Liver (tissue), 9 donors: Measurements from ENCODE around the gene DVL1. TPM values are rescaled to one million over a fixed set of nuclear protein-coding genes. Genes with fewer than 3 reads are reported as not detected.

Source experiments
- DNase-seq: peaks from one replicate; pipeline ENCODE4 v3.0.0-alpha.2; 2017; ENCODE audit warnings: low spot score
- H3K27ac ChIP-seq, 2 donors: one replicate each; pipeline ENCODE4 v1.7.0; 2013; ENCODE audit warnings: inconsistent platforms in 2 of 2, low read length in 2 of 2, control low read depth in 1 of 2, low read depth in 1 of 2, mild to moderate bottlenecking in 1 of 2
- H3K27me3 ChIP-seq, 4 donors: one replicate each; pipeline versions ENCODE4 v1.6.1 to v1.7.0; 2013; ENCODE audit warnings: low read length in 3 of 4, inconsistent platforms in 1 of 4, mild to moderate bottlenecking in 1 of 4, moderate library complexity in 1 of 4; ENCODE audit not compliant: control insufficient read depth in 4 of 4, insufficient read depth in 4 of 4
- H3K36me3 ChIP-seq, 4 donors: one replicate each; pipeline versions ENCODE4 v1.6.1 to v1.7.0; 2013; ENCODE audit warnings: low read length in 3 of 4, mild to moderate bottlenecking in 3 of 4, low read depth in 1 of 4, moderate library complexity in 1 of 4; ENCODE audit not compliant: control insufficient read depth in 4 of 4, insufficient read depth in 3 of 4
- H3K4me1 ChIP-seq, 4 donors: one replicate each; pipeline versions ENCODE4 v1.6.1 to v1.7.0; 2013; ENCODE audit warnings: low read length in 3 of 4, mild to moderate bottlenecking in 3 of 4, moderate library complexity in 1 of 4; ENCODE audit not compliant: control insufficient read depth in 4 of 4, insufficient read depth in 4 of 4
- H3K4me3 ChIP-seq, 3 donors: one replicate each; pipeline versions ENCODE4 v1.6.1 to v1.7.0; 2013; ENCODE audit warnings: low read length in 3 of 3, control low read depth in 1 of 3, low read depth in 1 of 3, mild to moderate bottlenecking in 1 of 3
- H3K9ac ChIP-seq, 2 donors: one replicate each; pipeline ENCODE4 v1.7.0; 2013; ENCODE audit warnings: low read length in 2 of 2, mild to moderate bottlenecking in 2 of 2, moderate library complexity in 2 of 2, control low read depth in 1 of 2, low read depth in 1 of 2
- H3K9me3 ChIP-seq, 4 donors: one replicate each; pipeline versions ENCODE4 v1.6.1 to v1.7.0; 2013; ENCODE audit warnings: low read length in 3 of 4; ENCODE audit not compliant: control insufficient read depth in 4 of 4
- ATF3 ChIP-seq: IDR thresholded peaks from 2 replicates; pipeline ENCODE4 v1.6.1; 2016; ENCODE audit warnings: antibody characterized with exemption
- EGR1 ChIP-seq, 2 donors: IDR thresholded peaks; 2 replicates each; pipeline ENCODE4 v1.6.1; 2016 to 2018; ENCODE audit warnings: antibody characterized with exemption in 2 of 2, low read depth in 2 of 2
- FOXA2 ChIP-seq: IDR thresholded peaks from 2 replicates; pipeline ENCODE4 v1.6.1; 2016; ENCODE audit warnings: antibody characterized with exemption
- GABPA ChIP-seq, 2 donors: IDR thresholded peaks in 1 of 2; conservative IDR thresholded peaks in 1 of 2; 2 replicates each; pipeline ENCODE4 v1.6.1; 2016; ENCODE audit warnings: antibody characterized with exemption in 2 of 2, mild to moderate bottlenecking in 1 of 2, moderate library complexity in 1 of 2
- HNF4A ChIP-seq, 2 donors: conservative IDR thresholded peaks; 2 replicates each; pipeline ENCODE4 v1.6.1; 2016; ENCODE audit warnings: antibody characterized with exemption in 2 of 2, mild to moderate bottlenecking in 2 of 2
- HNF4G ChIP-seq: IDR thresholded peaks from 2 replicates; pipeline ENCODE4 v1.6.1; 2016; ENCODE audit warnings: antibody characterized with exemption
- JUND ChIP-seq, 2 donors: IDR thresholded peaks; 2 replicates each; pipeline ENCODE4 v1.6.1; 2016; ENCODE audit warnings: antibody characterized with exemption in 2 of 2
- MAX ChIP-seq: IDR thresholded peaks from 2 replicates; pipeline ENCODE4 v1.6.1; 2016; ENCODE audit warnings: antibody characterized with exemption
- NR2F2 ChIP-seq: IDR thresholded peaks from 2 replicates; pipeline ENCODE4 v1.6.1; 2016; ENCODE audit warnings: antibody characterized with exemption
- RAD21 ChIP-seq, 2 donors: IDR thresholded peaks; 2 replicates each; pipeline ENCODE4 v1.6.1; 2016; ENCODE audit warnings: antibody characterized with exemption in 2 of 2, mild to moderate bottlenecking in 2 of 2
- REST ChIP-seq: IDR thresholded peaks from 2 replicates; pipeline ENCODE4 v1.6.1; 2016; ENCODE audit warnings: antibody characterized with exemption, mild to moderate bottlenecking
- RXRA ChIP-seq, 2 donors: IDR thresholded peaks; 2 replicates each; pipeline ENCODE4 v1.6.1; 2017 to 2018; ENCODE audit warnings: antibody characterized with exemption in 2 of 2, mild to moderate bottlenecking in 1 of 2
- SP1 ChIP-seq: IDR thresholded peaks from 2 replicates; pipeline ENCODE4 v1.6.1; 2018; ENCODE audit warnings: antibody characterized with exemption, mild to moderate bottlenecking
- YY1 ChIP-seq: IDR thresholded peaks from 2 replicates; pipeline ENCODE4 v1.6.1; 2016; ENCODE audit warnings: antibody characterized with exemption, mild to moderate bottlenecking
- WGBS: extraction: QIAGEN DNeasy Blood & Tissue Kit; methylation state at CpG from one replicate; pipeline ENCODE4 v1.1.7; 2013; 5-methylcytosine and 5-hydroxymethylcytosine counted together
- polyA plus RNA-seq, 2 donors: library from polyadenylated mRNA; stranded (reverse) in 1 of 2; unstranded in 1 of 2; fragments of 200-250 nt in 1 of 2; fragments of >200 nt in 1 of 2; fragmentation: Nextera tagmentation in 1 of 2; extraction: Ambion mirVana in 1 of 2; gene quantifications; one replicate each; pipeline versions ENCODE4 v1.2.1 to v1.2.3, GENCODE V29; 2013 to 2015
- total RNA-seq, 2 donors: library from RNA; depleted of rRNA; stranded (reverse); fragments of >200 nt; gene quantifications; one replicate each; pipeline ENCODE4 v1.2.3, GENCODE V29; 2014
- TF ChIP-seq, protein P1 (sequence below): fragments of 150-350 bp; IDR thresholded peaks from 2 replicates; pipeline ENCODE4 v1.5.1; 2017; ENCODE audit warnings: improper control_type of control experiment, low read depth, low read length; ENCODE audit not compliant: missing input control
- donor health status: healthy.
- donor health status: healthy.
- donor health status: healthy.
- donor health status: healthy.
- donor health status: healthy.

DVL1 gene
- total and polyA plus RNA-seq, 4 donors = 5.7 to 41.2 (median 24.8) TPM

DNA sequence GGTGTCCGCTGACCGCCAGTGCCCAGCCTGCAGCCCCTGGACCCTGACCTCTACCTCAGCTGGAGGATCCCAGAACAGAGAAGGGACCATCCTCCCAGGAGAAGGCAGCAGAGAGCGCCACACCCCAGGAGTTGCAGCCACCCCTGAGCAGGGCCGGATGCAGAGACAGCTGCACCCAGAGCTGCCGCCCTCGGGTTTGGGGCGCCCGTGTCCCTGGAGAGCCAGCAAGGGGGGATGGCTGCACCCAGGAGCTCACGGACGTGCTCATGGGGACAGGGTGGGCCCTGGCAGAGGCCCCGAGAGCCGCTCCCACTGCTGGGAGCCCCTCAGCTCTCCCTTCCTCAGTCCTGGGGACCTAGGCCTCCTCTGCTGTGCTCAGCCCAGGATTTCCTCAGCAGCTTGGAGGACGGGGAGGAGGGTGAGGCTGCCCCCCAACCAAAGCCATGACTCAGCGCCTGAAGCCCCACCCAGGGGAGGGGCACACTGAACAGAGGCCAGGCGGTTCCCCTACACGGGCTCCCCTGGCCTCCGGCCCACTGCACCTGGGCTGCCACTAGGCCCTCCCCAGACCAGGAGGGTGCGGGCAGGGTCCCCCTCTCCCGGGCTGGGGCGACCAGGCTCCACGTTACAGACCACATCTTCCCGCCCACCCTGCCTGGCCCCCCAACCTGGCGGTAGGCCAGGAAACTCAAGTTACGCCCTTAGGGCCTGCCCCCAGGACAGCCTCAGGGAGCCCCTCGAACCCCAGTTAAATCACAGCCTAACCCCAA is 43.7 kb downstream of the DVL1 start:
- no peaks in the 10 kb centered on the region for H3K36me3 ChIP-seq
- TF ChIP-seq ATF3 = no peak
- no peak for TF ChIP-seq REST
- no peak for TF ChIP-seq HNF4G
- TF ChIP-seq, protein P1, sequence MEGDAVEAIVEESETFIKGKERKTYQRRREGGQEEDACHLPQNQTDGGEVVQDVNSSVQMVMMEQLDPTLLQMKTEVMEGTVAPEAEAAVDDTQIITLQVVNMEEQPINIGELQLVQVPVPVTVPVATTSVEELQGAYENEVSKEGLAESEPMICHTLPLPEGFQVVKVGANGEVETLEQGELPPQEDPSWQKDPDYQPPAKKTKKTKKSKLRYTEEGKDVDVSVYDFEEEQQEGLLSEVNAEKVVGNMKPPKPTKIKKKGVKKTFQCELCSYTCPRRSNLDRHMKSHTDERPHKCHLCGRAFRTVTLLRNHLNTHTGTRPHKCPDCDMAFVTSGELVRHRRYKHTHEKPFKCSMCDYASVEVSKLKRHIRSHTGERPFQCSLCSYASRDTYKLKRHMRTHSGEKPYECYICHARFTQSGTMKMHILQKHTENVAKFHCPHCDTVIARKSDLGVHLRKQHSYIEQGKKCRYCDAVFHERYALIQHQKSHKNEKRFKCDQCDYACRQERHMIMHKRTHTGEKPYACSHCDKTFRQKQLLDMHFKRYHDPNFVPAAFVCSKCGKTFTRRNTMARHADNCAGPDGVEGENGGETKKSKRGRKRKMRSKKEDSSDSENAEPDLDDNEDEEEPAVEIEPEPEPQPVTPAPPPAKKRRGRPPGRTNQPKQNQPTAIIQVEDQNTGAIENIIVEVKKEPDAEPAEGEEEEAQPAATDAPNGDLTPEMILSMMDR = no peak
- TF ChIP-seq SP1 = no peak
- no peak for TF ChIP-seq EGR1 (IDR thresholded peaks at IDR 0.05; ENCODE audit: low read depth in 2 of 2)
- TF ChIP-seq YY1 = no peak
- TF ChIP-seq GABPA (IDR thresholded peaks at IDR 0.05 in 1 of 2, conservative IDR thresholded peaks at IDR 0.05 in 1 of 2) = no peak
- no peak for TF ChIP-seq MAX
- TF ChIP-seq HNF4A (conservative IDR thresholded peaks at IDR 0.05) = no peak
- no peak for TF ChIP-seq FOXA2
- no peak for TF ChIP-seq JUND (IDR thresholded peaks at IDR 0.05)
- TF ChIP-seq RAD21 (IDR thresholded peaks at IDR 0.05) = no peak
- TF ChIP-seq NR2F2 = no peak
- no peak for TF ChIP-seq RXRA (IDR thresholded peaks at IDR 0.05)
- no peaks in the 10 kb centered on the region for H3K27me3 ChIP-seq
- peak overlapping the region; percentile 37 to 40 for H3K27ac ChIP-seq
- WGBS = 51% methylated on average over 25 of the region's 25 CpGs
- H3K4me3 ChIP-seq = no peak overlapping the region
- peak; percentile 74 for DNase-seq
- H3K9me3 ChIP-seq = no peaks in the 10 kb centered on the region
- H3K9ac ChIP-seq = peak overlapping the region in 1 of 2 donors; percentile 25
- H3K4me1 ChIP-seq = peaks cover 18 to 44% (median 34%) of the 10 kb centered on the region in 4 donors
